Sigmoid colon (tissue), 7 donors: Measurements from ENCODE around the gene SIPA1. TPM values are rescaled to one million over a fixed set of nuclear protein-coding genes. Genes with fewer than 3 reads are reported as not detected.

Experiments used
- DNase-seq: peaks from one replicate; pipeline ENCODE4 v3.0.0-alpha.2; 2019
- H3K27ac ChIP-seq, 4 donors: fragments of 200-600 bp; sonication (generic); one replicate each; pipeline ENCODE4 v1.5.1; 2016 to 2019; ENCODE audit warnings: mild to moderate bottlenecking in 1 of 4
- H3K27me3 ChIP-seq, 3 donors: fragments of 200-600 bp; sonication (generic); one replicate each; pipeline ENCODE4 v1.5.1; 2019; ENCODE audit warnings: mild to moderate bottlenecking in 1 of 3
- H3K36me3 ChIP-seq, 4 donors: fragments of 200-600 bp; sonication (generic); one replicate each; pipeline ENCODE4 v1.5.1; 2016 to 2019
- H3K4me1 ChIP-seq, 4 donors: fragments of 200-600 bp; sonication (generic); one replicate each; pipeline ENCODE4 v1.5.1; 2017 to 2019
- H3K4me3 ChIP-seq, 4 donors: fragments of 200-600 bp; sonication (generic); one replicate each; pipeline ENCODE4 v1.5.1; 2017 to 2019; ENCODE audit warnings: mild to moderate bottlenecking in 2 of 4, moderate library complexity in 1 of 4
- H3K9me3 ChIP-seq, 4 donors: fragments of 200-600 bp in 3 of 4; sonication (generic) in 3 of 4; one replicate each; pipeline versions ENCODE4 v1.5.1 to v1.6.1; 2013 to 2019
- CTCF ChIP-seq, 4 experiments: fragments of 450-650 bp in 3 of 4; fragments of 200-600 bp in 1 of 4; IDR thresholded peaks; one replicate each; pipeline ENCODE4 v1.5.1; 2016 to 2019; ENCODE audit warnings: antibody characterized with exemption in 4 of 4, mild to moderate bottlenecking in 3 of 4, moderate library complexity in 2 of 4
- EP300 ChIP-seq, 4 donors: sonication (generic); formaldehyde crosslinking; IDR thresholded peaks; one replicate each; pipeline ENCODE4 v1.6.1; 2017; ENCODE audit warnings: antibody characterized with exemption in 4 of 4
- POLR2A ChIP-seq, 2 donors: fragments of 450-650 bp; IDR thresholded peaks; one replicate each; pipeline ENCODE4 v1.6.1; 2016; ENCODE audit warnings: antibody characterized with exemption in 2 of 2, mild to moderate bottlenecking in 2 of 2, moderate library complexity in 2 of 2
- POLR2AphosphoS5 ChIP-seq, 4 donors: sonication (generic); formaldehyde crosslinking; IDR thresholded peaks; one replicate each; pipeline ENCODE4 v1.6.1; 2017; ENCODE audit warnings: antibody characterized with exemption in 4 of 4
- WGBS, 2 donors: extraction: QIAGEN DNeasy Blood & Tissue Kit; methylation state at CpG; one replicate each; pipeline ENCODE4 v1.1.7; 2013; 5-methylcytosine and 5-hydroxymethylcytosine counted together
- intact Hi-C: fragments of 100-400 bp; cut with DNase I; formaldehyde crosslinking; loops from one replicate; pipeline ENCODE4 v1.15.1; 2023
- polyA plus RNA-seq, 3 donors: library from polyadenylated mRNA; stranded (reverse); fragments of 200-250 nt; gene quantifications; one replicate each; pipeline ENCODE4 v1.2.3, GENCODE V29; 2013
- total RNA-seq, 4 donors: library from RNA; depleted of rRNA; stranded (reverse); fragments of >200 nt; gene quantifications; one replicate each; pipeline ENCODE4 v1.1.0, GENCODE V29; 2016
- donor health status: healthy with polysubstance abuse.
- donor health status: Bipolar disorder and iron deficiency.
- donor health status: healthy.

The SIPA1 gene
- total and polyA plus RNA-seq, 7 donors: 19.9 to 53.6 (median 30.7) TPM

GRCh38 chr11:65651339-65651588 lies 13.4 kb downstream of the SIPA1 start:
- intact Hi-C loops: no loop called here
- WGBS, 2 donors: 89 to 92% methylated on average over 3 of the region's 3 CpGs
- Histone ChIP-seq H3K36me3 (peaks cover 20 to 53% (median 28%) of the 10 kb centered on the region in 4 donors), H3K4me3 (no peak overlapping the region), H3K4me1 (peaks cover 0 to 49% (median 42%) of the 10 kb centered on the region in 4 donors), H3K27me3 (no peaks in the 10 kb centered on the region), H3K27ac (peak overlapping the region; percentile 90 to 98 (median 95)), H3K9me3 (no peaks in the 10 kb centered on the region)
- no peak for TF ChIP-seq CTCF (IDR thresholded peaks at IDR 0.05)
- no peak for TF ChIP-seq EP300 (IDR thresholded peaks at IDR 0.05)
- TF ChIP-seq POLR2AphosphoS5 (IDR thresholded peaks at IDR 0.05): no peak
- TF ChIP-seq POLR2A (IDR thresholded peaks at IDR 0.05): no peak
- DNase-seq: no peak

GRCh38 chr11:65651589-65652510 lies 13.9 kb downstream of the SIPA1 start:
- Histone ChIP-seq H3K36me3 (peaks cover 23 to 57% (median 33%) of the 10 kb centered on the region in 4 donors), H3K4me1 (peaks cover 0 to 48% (median 39%) of the 10 kb centered on the region in 4 donors), H3K27ac (peak overlapping the region; percentile 90 to 98 (median 95)), H3K9me3 (no peaks in the 10 kb centered on the region), H3K27me3 (no peaks in the 10 kb centered on the region), H3K4me3 (peak overlapping the region; percentile 36 to 60 (median 52))
- TF ChIP-seq CTCF (IDR thresholded peaks at IDR 0.05) (no peak), POLR2AphosphoS5 (IDR thresholded peaks at IDR 0.05) (no peak), POLR2A (IDR thresholded peaks at IDR 0.05) (no peak), EP300 (IDR thresholded peaks at IDR 0.05) (no peak)
- intact Hi-C loops: loop anchor here (2.0 kb wide), 1 partner anchor 37 kb away; the partner anchor contains the start of genes MAP3K11 and PCNX3
- 14 to 26% methylated on average over 28 of the region's 28 CpGs for WGBS, 2 donors
- peak; percentile 85 for DNase-seq

GRCh38 chr11:65652511-65653228 lies 14.8 kb downstream of the SIPA1 start:
- Histone ChIP-seq H3K27ac (peak overlapping the region; percentile 90 to 98 (median 95)), H3K4me1 (peaks cover 0 to 40% (median 31%) of the 10 kb centered on the region in 4 donors), H3K4me3 (peak overlapping the region; percentile 36 to 60 (median 52)), H3K9me3 (no peaks in the 10 kb centered on the region), H3K27me3 (no peaks in the 10 kb centered on the region), H3K36me3 (peaks cover 27 to 65% (median 41%) of the 10 kb centered on the region in 4 donors)
- WGBS, 2 donors: 1% methylated on average over 68 of the region's 68 CpGs
- no peak for TF ChIP-seq EP300 (IDR thresholded peaks at IDR 0.05)
- TF ChIP-seq POLR2A (IDR thresholded peaks at IDR 0.05): peak; percentile 69 to 76
- no peak for TF ChIP-seq CTCF (IDR thresholded peaks at IDR 0.05)
- TF ChIP-seq POLR2AphosphoS5 (IDR thresholded peaks at IDR 0.05): peak; percentile 78 to 92 (median 88)
- intact Hi-C loops: loop anchor here (1.0 to 2.0 kb wide), 2 partner anchors 10 to 38 kb away; partner anchors contain the start of genes MAP3K11, PCNX3 and RELA
- DNase-seq: peak; percentile 97

- Histone ChIP-seq H3K4me1 (peaks cover 0 to 40% (median 30%) of the 10 kb centered on the region in 4 donors), H3K27ac (peak overlapping the region; percentile 90 to 98 (median 95)), H3K27me3 (no peaks in the 10 kb centered on the region), H3K36me3 (peaks cover 35 to 73% (median 49%) of the 10 kb centered on the region in 4 donors), H3K4me3 (peak overlapping the region; percentile 36 to 60 (median 52)), H3K9me3 (no peaks in the 10 kb centered on the region)
- TF ChIP-seq POLR2AphosphoS5 (IDR thresholded peaks at IDR 0.05) (no peak), CTCF (IDR thresholded peaks at IDR 0.05) (no peak), POLR2A (IDR thresholded peaks at IDR 0.05) (no peak), EP300 (IDR thresholded peaks at IDR 0.05) (no peak)
- DNase-seq: peak; percentile 72
- intact Hi-C loops: loop anchor here (1.0 to 2.0 kb wide), 2 partner anchors 9 to 39 kb away; partner anchors contain the start of genes MAP3K11, PCNX3 and RELA
- 13 to 43% methylated on average over 12 of the region's 12 CpGs for WGBS, 2 donors
Measured at GRCh38 chr11:65653229-65654225, 15.6 kb downstream of the SIPA1 start.
